Erythroblast (primary cell): ENCODE measurements around the gene ZNF280B.
"Not testable (repeated sequence)": the region's sequence is repeated elsewhere in the genome, so short reads cannot be mapped to it uniquely, and the experiment has no call there.

Experiments
- DNase-seq, 2 experiments: peaks; one replicate each; lab custom pipeline; 2025; lab: John Stamatoyannopoulos, UW
- GATA1 ChIP-seq: IDR thresholded peaks from 2 replicates; pipeline ENCODE4 v1.6.1; 2011; ENCODE audit warnings: low read depth, mild to moderate bottlenecking, control low read depth, low read length, moderate library complexity
- POLR2A ChIP-seq: IDR thresholded peaks from 2 replicates; pipeline ENCODE4 v1.6.1; 2011; ENCODE audit warnings: mild to moderate bottlenecking, low read length

Gene ZNF280B

GRCh38 chr22:22474733-22475132 is 33.8 kb downstream of the ZNF280B start:
- DNase-seq = no peak
- TF ChIP-seq POLR2A = no peak
- no peak for TF ChIP-seq GATA1

GRCh38 chr22:22471104-22471503 is 37.4 kb downstream of the ZNF280B start:
- not testable (repeated sequence) for DNase-seq

GRCh38 chr22:22469527-22469926 is 39.0 kb downstream of the ZNF280B start:
- TF ChIP-seq GATA1 (no peak), POLR2A (no peak)
- DNase-seq = no peak

GRCh38 chr22:22468794-22469469 is 39.6 kb downstream of the ZNF280B start:
- DNase-seq = not testable (repeated sequence)

GRCh38 chr22:22467112-22467511 is 41.4 kb downstream of the ZNF280B start:
- no peak for DNase-seq
- no peak for TF ChIP-seq GATA1
- no peak for TF ChIP-seq POLR2A

- TF ChIP-seq POLR2A (no peak), GATA1 (no peak)
- DNase-seq = no peak
These were observed 42.8 kb downstream of the ZNF280B start for GRCh38 chr22:22465782-22466181.

GRCh38 chr22:22465094-22465602 is 43.4 kb downstream of the ZNF280B start:
- no peak for TF ChIP-seq POLR2A
- TF ChIP-seq GATA1 = no peak
- DNase-seq = no peak

- no peak for DNase-seq
- TF ChIP-seq GATA1 = no peak
These were observed 43.9 kb downstream of the ZNF280B start for GRCh38 chr22:22464541-22465054.

GRCh38 chr22:22463855-22464540 is 44.5 kb downstream of the ZNF280B start:
- TF ChIP-seq POLR2A (no peak), GATA1 (no peak)

GRCh38 chr22:22462813-22463567 is 45.6 kb downstream of the ZNF280B start:
- DNase-seq = peak in 1 of 2 experiments; percentile 4
- TF ChIP-seq GATA1 = no peak
- TF ChIP-seq POLR2A = no peak

More at GRCh38 chr22:22463855-22464540, 44.5 kb downstream of the ZNF280B start:
- peak; percentile 61 to 81 for DNase-seq

- TF ChIP-seq POLR2A (no peak), GATA1 (no peak)
These were observed 47.0 kb downstream of the ZNF280B start for GRCh38 chr22:22461583-22461982.

GRCh38 chr22:22461111-22461510 is 47.4 kb downstream of the ZNF280B start:
- no peak for TF ChIP-seq POLR2A
- no peak for TF ChIP-seq GATA1
- DNase-seq = no peak

More at GRCh38 chr22:22461583-22461982, 47.0 kb downstream of the ZNF280B start:
- DNase-seq = no peak

GRCh38 chr22:22460635-22461034 is 47.9 kb downstream of the ZNF280B start:
- TF ChIP-seq GATA1 (no peak), POLR2A (no peak)
- peak in 1 of 2 experiments; percentile 22 for DNase-seq

- TF ChIP-seq POLR2A (no peak), GATA1 (no peak)
- DNase-seq = no peak
These were observed 48.5 kb downstream of the ZNF280B start for GRCh38 chr22:22460060-22460459.
